Loucy (cell line): Measurements from ENCODE around the gene SPATA24.

Source experiments
- H2AFZ ChIP-seq: fragments of 200-600 bp; sonication (generic); 2 replicates; pipeline ENCODE4 v1.6.0; 2016; ENCODE audit warnings: antibody characterized with exemption, mild to moderate bottlenecking, low read length, moderate library complexity
- H3F3A ChIP-seq: fragments of 200-600 bp; 2 replicates; pipeline ENCODE4 v1.6.0; 2016; ENCODE audit warnings: antibody characterized with exemption, low read depth, mild to moderate bottlenecking
- H3K27me3 ChIP-seq: fragments of 200-600 bp; sonication (generic); 2 replicates; pipeline ENCODE4 v1.6.1; 2014; ENCODE audit warnings: low read length, mild to moderate bottlenecking; ENCODE audit not compliant: insufficient read depth, poor library complexity, severe bottlenecking
- H3K36me3 ChIP-seq: fragments of 200-600 bp; sonication (generic); 2 replicates; pipeline ENCODE4 v1.6.1; 2016; ENCODE audit warnings: low read length; ENCODE audit not compliant: insufficient read depth
- H3K4me1 ChIP-seq: fragments of 200-600 bp; sonication (generic); 2 replicates; pipeline ENCODE4 v1.5.1; 2014; ENCODE audit warnings: low read length, mild to moderate bottlenecking; ENCODE audit not compliant: insufficient read depth, poor library complexity, severe bottlenecking
- H3K4me2 ChIP-seq: fragments of 200-600 bp; sonication (generic); 2 replicates; pipeline ENCODE4 v1.6.0; 2014; ENCODE audit warnings: antibody characterized with exemption, low read length, low read depth, mild to moderate bottlenecking; ENCODE audit not compliant: poor library complexity, severe bottlenecking
- H3K4me3 ChIP-seq: fragments of 200-600 bp; sonication (generic); 2 replicates; pipeline ENCODE4 v1.5.1; 2014; ENCODE audit warnings: low read length, mild to moderate bottlenecking, mixed read lengths; ENCODE audit not compliant: poor library complexity, severe bottlenecking
- H3K79me2 ChIP-seq: fragments of 200-600 bp; sonication (generic); 2 replicates; pipeline ENCODE4 v1.6.1; 2014; ENCODE audit warnings: low read length; ENCODE audit not compliant: insufficient read depth
- H3K9ac ChIP-seq: fragments of 200-600 bp; sonication (generic); 2 replicates; pipeline ENCODE4 v1.6.0; 2014; ENCODE audit warnings: mild to moderate bottlenecking, low read depth, low read length, moderate library complexity; ENCODE audit not compliant: poor library complexity, severe bottlenecking
- H3K9me2 ChIP-seq: fragments of 200-600 bp; sonication (generic); replicated peaks from 2 replicates; pipeline ENCODE4 v1.6.1; 2016; ENCODE audit warnings: low read depth, low read length, mixed read lengths
- H3K9me3 ChIP-seq: fragments of 200-600 bp; sonication (generic); 2 replicates; pipeline ENCODE4 v1.6.1; 2014; ENCODE audit warnings: mild to moderate bottlenecking, antibody characterized with exemption, low read length, low read depth; ENCODE audit not compliant: insufficient read depth
- H4K20me1 ChIP-seq: fragments of 200-600 bp; sonication (generic); 2 replicates; pipeline ENCODE4 v1.6.0; 2014; ENCODE audit warnings: antibody characterized with exemption, low read length, mild to moderate bottlenecking; ENCODE audit not compliant: insufficient read depth, poor library complexity, severe bottlenecking
- CTCF ChIP-seq: fragments of 200-600 bp; sonication (generic); conservative IDR thresholded peaks from 2 replicates; pipeline ENCODE4 v1.5.1; 2014; ENCODE audit warnings: mild to moderate bottlenecking, antibody characterized with exemption, low read length
- EZH2phosphoT487 ChIP-seq: fragments of 200-600 bp; IDR thresholded peaks from 2 replicates; pipeline ENCODE4 v1.6.1; 2018; ENCODE audit warnings: antibody characterized with exemption, mild to moderate bottlenecking, moderate library complexity, borderline replicate concordance

SPATA24 gene

GRCh38 chr5:139379626-139380449 lies 24.1 kb downstream of the SPATA24 start:
- Histone ChIP-seq H3K9me3 (no peaks in the 10 kb centered on the region), H3K79me2 (peaks cover 9% of the 10 kb centered on the region; the same call in 1 of the 2 replicates), H3K9me2 (no peaks in the 10 kb centered on the region), H4K20me1 (peaks cover 14% of the 10 kb centered on the region), H3K4me1 (peaks cover 27% of the 10 kb centered on the region), H3F3A (no peaks in the 10 kb centered on the region), H3K27me3 (no peaks in the 10 kb centered on the region), H3K36me3 (no peaks in the 10 kb centered on the region), H2AFZ (no peak overlapping the region), H3K9ac (no peak overlapping the region), H3K4me3 (no peak overlapping the region), H3K4me2 (no peak overlapping the region)
- no peak for TF ChIP-seq CTCF
- no peak for TF ChIP-seq EZH2phosphoT487

- Histone ChIP-seq H3K4me3 (no peak overlapping the region), H2AFZ (no peak overlapping the region), H3K4me2 (no peak overlapping the region), H3K9ac (no peak overlapping the region), H3K27me3 (no peaks in the 10 kb centered on the region), H3K79me2 (no peaks in the 10 kb centered on the region; the same call in 1 of the 2 replicates), H3K4me1 (peaks cover 21% of the 10 kb centered on the region), H3F3A (no peaks in the 10 kb centered on the region), H3K9me2 (no peaks in the 10 kb centered on the region), H4K20me1 (peaks cover 5% of the 10 kb centered on the region), H3K9me3 (no peaks in the 10 kb centered on the region), H3K36me3 (no peaks in the 10 kb centered on the region)
- TF ChIP-seq CTCF: no peak
- TF ChIP-seq EZH2phosphoT487: no peak
These were observed 24.9 kb downstream of the SPATA24 start for GRCh38 chr5:139378941-139379361.

GRCh38 chr5:139378101-139378825 lies 25.6 kb downstream of the SPATA24 start:
- H3K36me3 ChIP-seq: no peaks in the 10 kb centered on the region
- H3F3A ChIP-seq: no peaks in the 10 kb centered on the region
- no peak overlapping the region for H3K4me3 ChIP-seq
- no peak overlapping the region for H3K4me2 ChIP-seq
- H2AFZ ChIP-seq: no peak overlapping the region
- no peak overlapping the region for H3K9ac ChIP-seq
- H3K9me2 ChIP-seq: no peaks in the 10 kb centered on the region
- no peak for TF ChIP-seq EZH2phosphoT487
- no peak for TF ChIP-seq CTCF
- H3K4me1 ChIP-seq: peaks cover 15% of the 10 kb centered on the region
- H4K20me1 ChIP-seq: peaks cover 1% of the 10 kb centered on the region
- no peaks in the 10 kb centered on the region for H3K27me3 ChIP-seq
- H3K9me3 ChIP-seq: no peaks in the 10 kb centered on the region
- no peaks in the 10 kb centered on the region for H3K79me2 ChIP-seq
